H1 (cell line): ENCODE measurements around the gene CEP120. TPM values are rescaled to one million over a fixed set of nuclear protein-coding genes. Genes with fewer than 3 reads are reported as not detected.

Experiments
- CTCF ChIA-PET: fragments of 300-600 bp; sonication (Branson Sonifier 250); formaldehyde crosslinking; loops from one replicate; lab custom pipeline; 2021; ENCODE audit not compliant: partially characterized antibody; lab: Charles Lee
- POLR2A ChIA-PET: fragments of 300-600 bp; sonication (Branson Sonifier 250); formaldehyde crosslinking; loops from one replicate; lab custom pipeline; 2021; ENCODE audit warnings: inconsistent platforms; ENCODE audit not compliant: partially characterized antibody; lab: Charles Lee
- DNase-seq, 2 experiments: peaks; one replicate each; pipeline versions ENCODE4 v3.0.0 to v3.0.0-alpha.2; 2010 to 2022; ENCODE audit warnings: low spot score in 2 of 2, low read depth in 1 of 2, mixed read lengths in 1 of 2
- FAIRE-seq: peaks from 2 replicates; lab custom pipeline; 2011; peaks lifted over from hg19 to GRCh38; lab: Jason Lieb, UNC
- H2AFZ ChIP-seq: 2 replicates; pipeline ENCODE4 v1.8.1; 2012; ENCODE audit warnings: low read length, inconsistent platforms
- H2AK5ac ChIP-seq: 2 replicates; pipeline ENCODE4 v1.6.1; 2013; ENCODE audit warnings: low read depth, low read length
- H2BK120ac ChIP-seq: replicated peaks from 2 replicates; pipeline ENCODE3; 2013; ENCODE audit warnings: low read depth, low read length, inconsistent platforms
- H2BK12ac ChIP-seq: 2 replicates; pipeline ENCODE4 v1.6.1; 2013; ENCODE audit warnings: low read depth, low read length
- H2BK15ac ChIP-seq: 2 replicates; pipeline ENCODE4 v1.6.1; 2013; ENCODE audit warnings: low read length
- H2BK20ac ChIP-seq: 2 replicates; pipeline ENCODE4 v1.6.1; 2013; ENCODE audit warnings: low read length
- H2BK5ac ChIP-seq: 2 replicates; pipeline ENCODE4 v1.6.1; 2013; ENCODE audit warnings: low read depth, low read length
- H3K14ac ChIP-seq: 2 replicates; pipeline ENCODE4 v1.6.1; 2013; ENCODE audit warnings: inconsistent platforms; ENCODE audit not compliant: insufficient read length
- H3K18ac ChIP-seq: 2 replicates; pipeline ENCODE4 v1.6.1; 2013; ENCODE audit warnings: low read length; ENCODE audit errors: extremely low read depth
- H3K23ac ChIP-seq: 2 replicates; pipeline ENCODE4 v1.6.1; 2013; ENCODE audit warnings: inconsistent platforms; ENCODE audit not compliant: insufficient read length
- H3K23me2 ChIP-seq: 2 replicates; pipeline ENCODE4 v1.6.1; 2013; ENCODE audit warnings: low read depth, low read length
- H3K27ac ChIP-seq: 2 replicates; pipeline ENCODE4 v1.6.1; 2011; ENCODE audit warnings: low read depth, low read length, inconsistent platforms
- H3K27me3 ChIP-seq, 4 experiments: replicated peaks in 1 of 4; 1 replicate in 1 of 4; 2 replicates in 3 of 4; pipeline versions ENCODE4 v1.6.1 to v1.8.1; 2011 to 2013; ENCODE audit warnings: low read length in 3 of 4, mild to moderate bottlenecking in 3 of 4, inconsistent platforms in 2 of 4, mixed read lengths in 2 of 4, moderate library complexity in 1 of 4; ENCODE audit not compliant: control insufficient read depth in 3 of 4, insufficient read depth in 3 of 4; ENCODE audit errors: extremely low read depth in 1 of 4
- H3K36me3 ChIP-seq, 4 experiments: 2 replicates each; pipeline versions ENCODE4 v1.6.1 to v1.8.1; 2011 to 2013; ENCODE audit warnings: mild to moderate bottlenecking in 4 of 4, low read length in 3 of 4, moderate library complexity in 2 of 4, control low read depth in 1 of 4, inconsistent platforms in 1 of 4; ENCODE audit not compliant: insufficient read depth in 4 of 4, control insufficient read depth in 2 of 4
- H3K4ac ChIP-seq: replicated peaks from 2 replicates; pipeline ENCODE3; 2013; ENCODE audit warnings: low read length, low read depth, mixed read lengths, inconsistent platforms; ENCODE audit not compliant: insufficient read length
- H3K4me1 ChIP-seq, 4 experiments: replicated peaks in 1 of 4; 1 replicate in 1 of 4; 2 replicates in 3 of 4; pipeline versions ENCODE4 v1.6.1 to v1.8.1; 2011 to 2013; ENCODE audit warnings: low read length in 3 of 4, inconsistent platforms in 2 of 4, mixed read lengths in 1 of 4; ENCODE audit not compliant: insufficient read depth in 4 of 4, control insufficient read depth in 3 of 4
- H3K4me2 ChIP-seq, 2 experiments: 2 replicates each; pipeline versions ENCODE4 v1.6.1 to v1.8.1; 2011 to 2013; ENCODE audit warnings: low read depth in 2 of 2, low read length in 2 of 2, control low read depth in 1 of 2, inconsistent platforms in 1 of 2, mild to moderate bottlenecking in 1 of 2; ENCODE audit not compliant: insufficient read depth in 1 of 2
- H3K4me3 ChIP-seq, 4 experiments: fragments of 200-600, 300-600 bp in 1 of 4; sonication (generic), shearing (Covaris generic), sonication (Bioruptor Twin) in 1 of 4; 2 replicates each; pipeline versions ENCODE4 v1.5.1 to v1.8.1; 2011 to 2016; ENCODE audit warnings: low read length in 4 of 4, low read depth in 3 of 4, control low read depth in 2 of 4, inconsistent platforms in 2 of 4, mild to moderate bottlenecking in 2 of 4, mixed read lengths in 1 of 4, moderate library complexity in 1 of 4; ENCODE audit not compliant: insufficient read depth in 2 of 4; ENCODE audit errors: extremely low read depth in 1 of 4
- H3K56ac ChIP-seq: replicated peaks from 2 replicates; pipeline ENCODE3; 2013; ENCODE audit warnings: low read depth, mild to moderate bottlenecking, mixed read lengths, low read length, inconsistent platforms; ENCODE audit not compliant: insufficient read length
- H3K79me1 ChIP-seq: 2 replicates; pipeline ENCODE4 v1.6.1; 2013; ENCODE audit warnings: low read depth, low read length, control low read depth
- H3K79me2 ChIP-seq, 2 experiments: 2 replicates each; pipeline versions ENCODE4 v1.6.1 to v1.8.1; 2012 to 2013; ENCODE audit warnings: low read length in 2 of 2, mild to moderate bottlenecking in 2 of 2, inconsistent platforms in 1 of 2; ENCODE audit not compliant: insufficient read depth in 2 of 2, control insufficient read depth in 1 of 2
- H3K9ac ChIP-seq, 4 experiments: replicated peaks in 1 of 4; 1 replicate in 1 of 4; 2 replicates in 3 of 4; pipeline versions ENCODE4 v1.6.1 to v1.8.1; 2011 to 2013; ENCODE audit warnings: low read depth in 3 of 4, low read length in 3 of 4, control low read depth in 2 of 4, mild to moderate bottlenecking in 2 of 4, moderate library complexity in 2 of 4, inconsistent platforms in 1 of 4; ENCODE audit errors: extremely low read depth in 1 of 4
- H3K9me3 ChIP-seq, 2 experiments: 2 replicates each; pipeline versions ENCODE4 v1.6.1 to v1.8.1; 2012 to 2013; ENCODE audit warnings: mild to moderate bottlenecking in 2 of 2, moderate library complexity in 2 of 2, control low read depth in 1 of 2, inconsistent platforms in 1 of 2, low read depth in 1 of 2, low read length in 1 of 2, mixed read lengths in 1 of 2; ENCODE audit not compliant: insufficient read depth in 2 of 2
- H4K20me1 ChIP-seq, 2 experiments: replicated peaks in 1 of 2; 2 replicates each; pipeline versions ENCODE3 to v1.8.1; 2011 to 2013; ENCODE audit warnings: inconsistent platforms in 2 of 2, low read length in 2 of 2, mild to moderate bottlenecking in 1 of 2; ENCODE audit not compliant: insufficient read depth in 2 of 2, control insufficient read depth in 1 of 2
- H4K5ac ChIP-seq: 2 replicates; pipeline ENCODE4 v1.6.1; 2013; ENCODE audit warnings: low read length, low read depth, mixed read lengths, inconsistent platforms; ENCODE audit not compliant: insufficient read length
- H4K8ac ChIP-seq: 2 replicates; pipeline ENCODE4 v1.8.0; 2013; ENCODE audit warnings: mild to moderate bottlenecking, moderate library complexity, low read length, inconsistent platforms; ENCODE audit not compliant: insufficient read depth; ENCODE audit errors: extremely low read depth
- H4K91ac ChIP-seq: replicated peaks from 2 replicates; pipeline ENCODE3; 2013; ENCODE audit warnings: low read length, mixed read lengths, inconsistent platforms; ENCODE audit not compliant: insufficient read length
- BACH1 ChIP-seq: IDR thresholded peaks from 2 replicates; pipeline ENCODE4 v1.6.1; 2012; ENCODE audit warnings: low read length, improper control_type of control experiment
- EGR1 ChIP-seq: IDR thresholded peaks from 2 replicates; pipeline ENCODE4 v1.6.1; 2011; ENCODE audit warnings: low read depth, low read length, borderline replicate concordance
- NRF1 ChIP-seq: IDR thresholded peaks from 2 replicates; pipeline ENCODE4 v1.6.1; 2011; ENCODE audit warnings: mild to moderate bottlenecking, low read depth, low read length, improper control_type of control experiment
- TEAD4 ChIP-seq: IDR thresholded peaks from 2 replicates; pipeline ENCODE4 v1.6.1; 2012; ENCODE audit warnings: low read depth, low read length, inconsistent platforms, mixed read lengths
- WGBS, 2 experiments: shearing (Covaris generic) in 1 of 2; methylation state at CpG; one replicate each; pipeline versions ENCODE4 v1.1.6 to v1.1.7; 2013 to 2015; ENCODE audit warnings: low lambda C conversion rate in 2 of 2, mixed read lengths in 2 of 2, inconsistent platforms in 1 of 2, low coverage in 1 of 2, missing lambda C conversion rate in 1 of 2; ENCODE audit not compliant: insufficient replicate concordance in 2 of 2, insufficient coverage in 1 of 2, insufficient read length in 1 of 2; ENCODE audit errors: extremely low coverage in 1 of 2, missing lambda C conversion rate in 1 of 2; 5-methylcytosine and 5-hydroxymethylcytosine counted together
- polyA plus RNA-seq, 7 experiments: library from polyadenylated mRNA; depleted of rRNA in 3 of 7; stranded (reverse) in 5 of 7; unstranded in 2 of 7; fragments of >200 nt in 5 of 7; fragments of 200-250 nt in 2 of 7; gene quantifications; 1 replicate in 5 of 7; 2 replicates in 1 of 7; 4 replicates in 1 of 7; pipeline versions ENCODE4 v1.2.1 to v1.2.3, GENCODE V29; 2011 to 2013; ENCODE audit warnings: missing spikeins in 2 of 7, mixed read lengths in 2 of 7
- total RNA-seq: library from RNA; stranded (reverse); fragmentation: NEBNext Ultra II Directional; extraction: Animal tissue kit (Norgen Biotek cat#: 25700); gene quantifications from 2 replicates; pipeline ENCODE4 v1.2.1, GENCODE V29; 2021

CEP120 gene
- total and polyA plus RNA-seq, 2 of the 8 experiments (the other 6 are each of a cell fraction or from before 2014, with no cell fraction given): 9.3 to 17.9 TPM

DNA sequence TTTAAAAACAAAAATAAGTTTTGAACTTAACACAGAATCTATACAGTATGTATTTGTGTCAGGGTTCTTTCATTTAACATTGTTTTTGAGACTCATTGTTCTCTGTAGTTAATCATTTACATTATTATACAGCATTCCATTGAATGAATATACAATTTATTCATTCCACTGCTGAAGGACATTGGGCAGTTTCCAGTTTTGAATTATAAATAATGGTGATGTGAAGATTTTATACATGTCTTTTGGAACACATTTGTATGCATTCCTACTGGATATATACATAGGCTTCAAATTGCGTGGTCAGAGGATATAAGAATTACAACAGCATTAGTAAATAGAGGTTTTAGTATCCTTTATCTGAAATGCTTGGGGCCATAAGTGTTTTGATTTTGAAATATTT is 72.0 kb downstream of the CEP120 start:
- CTCF ChIA-PET: no interaction called here
- no peak overlapping the region for H3K4ac ChIP-seq

More for the DNA sequence above, 72.0 kb downstream of the CEP120 start:
- H3K36me3 ChIP-seq: peaks cover 0 to 10% (median 0%) of the 10 kb centered on the region in 4 experiments; a peak in 5 of 8 replicates
- whole genome bisulfite sequencing, 2 experiments: 92% methylated on average over 1 of the region's 1 CpG; no CpG with 5 or more reads in 1 of the 2 experiments
- H2BK15ac ChIP-seq: no peak overlapping the region
- H3K27me3 ChIP-seq: no peaks in the 10 kb centered on the region
- FAIRE-seq: no peak
- no peak overlapping the region for H3K27ac ChIP-seq
- no peak overlapping the region for H3K23ac ChIP-seq
- H2AFZ ChIP-seq: no peak overlapping the region
- no peak overlapping the region for H3K9ac ChIP-seq
- no peak overlapping the region for H2BK120ac ChIP-seq
- no peak overlapping the region for H3K14ac ChIP-seq
- H3K4me3 ChIP-seq: no peak overlapping the region
- no peak overlapping the region for H3K18ac ChIP-seq
- no peaks in the 10 kb centered on the region for H3K9me3 ChIP-seq
- H3K23me2 ChIP-seq: no peaks in the 10 kb centered on the region
- H4K8ac ChIP-seq: no peak overlapping the region
- no peak overlapping the region for H3K4me2 ChIP-seq
- DNase-seq: no peak
- H2BK12ac ChIP-seq: no peak overlapping the region
- POLR2A ChIA-PET: interaction anchor here (1.1 kb wide), 1 partner anchor 10 kb away, joined by 3 read pairs; no protein-coding TSS in a partner anchor
- no peak overlapping the region for H2BK20ac ChIP-seq
- no peak for TF ChIP-seq EGR1
- TF ChIP-seq BACH1: no peak
- TF ChIP-seq TEAD4: no peak
- no peak for TF ChIP-seq NRF1
- H3K79me2 ChIP-seq: no peaks in the 10 kb centered on the region
- H4K20me1 ChIP-seq: no peaks in the 10 kb centered on the region
- H2BK5ac ChIP-seq: no peak overlapping the region
- no peaks in the 10 kb centered on the region for H3K79me1 ChIP-seq
- H2AK5ac ChIP-seq: no peak overlapping the region
- no peaks in the 10 kb centered on the region for H3K4me1 ChIP-seq
- no peak overlapping the region for H3K56ac ChIP-seq
- H4K5ac ChIP-seq: no peak overlapping the region
- no peak overlapping the region for H4K91ac ChIP-seq
